Measurements from ENCODE around the gene PGM5.

The PGM5 gene

GRCh38 chr9:68498816-68499215 lies 142.4 kb downstream of the PGM5 start:
- no peak for DNase-seq

DNA sequence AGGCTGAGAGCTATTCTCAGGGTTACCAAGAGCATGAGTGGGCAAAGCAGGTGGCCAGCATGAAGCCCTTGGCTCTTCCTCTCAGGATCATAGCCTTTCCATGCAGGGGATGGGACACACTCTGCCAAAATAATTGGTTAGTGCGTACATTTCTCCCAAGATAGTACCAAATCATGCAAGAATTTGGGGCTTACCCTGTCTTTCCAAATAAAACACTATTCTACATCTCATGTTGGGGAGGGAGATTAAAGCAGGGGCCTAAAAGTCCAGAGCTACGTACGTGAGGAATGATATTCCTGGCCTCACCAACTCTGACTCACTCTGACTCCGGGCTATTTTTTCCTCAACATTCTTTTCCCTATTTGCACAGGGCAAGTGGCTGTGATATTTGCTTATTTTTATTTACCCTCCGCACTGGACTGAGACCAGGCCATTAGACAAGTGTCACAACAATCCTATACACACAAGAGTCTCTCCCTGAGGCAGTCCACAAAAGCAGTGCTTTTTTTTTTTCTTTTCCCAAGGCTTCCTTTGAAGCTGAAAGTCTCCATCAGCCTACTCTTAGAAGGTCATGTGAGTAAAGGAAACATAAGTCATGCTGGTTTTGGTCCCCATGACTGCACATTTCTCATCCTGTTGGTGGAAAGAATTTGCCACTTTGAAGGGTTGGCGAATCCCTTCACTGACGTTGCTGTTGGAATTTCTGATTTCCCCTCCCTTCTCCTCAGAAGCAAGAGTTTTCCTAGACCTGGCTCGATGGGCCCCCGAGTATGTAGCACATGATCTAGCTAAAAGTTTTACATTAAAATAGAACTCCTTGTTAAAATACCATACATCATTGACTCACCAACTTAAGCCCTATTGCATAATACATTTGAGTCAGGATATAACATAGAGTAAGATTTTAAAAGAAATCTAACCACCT lies 144.3 kb downstream of the PGM5 start:
- TF ChIP-seq POLR2A (IDR thresholded peaks at IDR 0.05; ENCODE audit: low read length) (no peak), GATA1 (IDR thresholded peaks at IDR 0.05; ENCODE audit: low read depth, low read length) (no peak)
- no peak for DNase-seq

More at GRCh38 chr9:68498816-68499215, 142.4 kb downstream of the PGM5 start:
- TF ChIP-seq GATA1 (IDR thresholded peaks at IDR 0.05; ENCODE audit: low read depth, low read length) (no peak), POLR2A (IDR thresholded peaks at IDR 0.05; ENCODE audit: low read length) (no peak)

DNA sequence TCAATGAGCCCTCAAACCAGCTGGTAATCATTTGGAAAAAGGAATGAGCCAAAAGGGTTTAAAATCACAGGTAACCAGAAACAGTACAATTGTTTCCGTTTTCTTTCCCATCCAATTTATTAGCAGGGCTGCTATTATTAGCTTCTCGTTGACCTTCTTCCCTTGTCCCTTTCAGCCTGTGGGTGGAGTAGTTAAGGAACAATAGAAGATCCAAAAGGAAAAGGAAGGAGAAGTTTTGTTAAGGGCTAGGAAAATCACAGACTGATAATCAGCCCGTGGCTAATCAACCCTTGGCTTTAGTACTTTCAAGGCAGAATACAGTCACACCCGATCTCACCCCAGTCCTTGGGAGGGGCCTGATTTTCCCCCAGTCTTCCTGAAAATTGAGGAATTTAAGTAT lies 145.9 kb downstream of the PGM5 start:
- no peak for TF ChIP-seq GATA1 (IDR thresholded peaks at IDR 0.05; ENCODE audit: low read depth, low read length)
- no peak for TF ChIP-seq POLR2A (IDR thresholded peaks at IDR 0.05; ENCODE audit: low read length)
- DNase-seq: no peak

DNA sequence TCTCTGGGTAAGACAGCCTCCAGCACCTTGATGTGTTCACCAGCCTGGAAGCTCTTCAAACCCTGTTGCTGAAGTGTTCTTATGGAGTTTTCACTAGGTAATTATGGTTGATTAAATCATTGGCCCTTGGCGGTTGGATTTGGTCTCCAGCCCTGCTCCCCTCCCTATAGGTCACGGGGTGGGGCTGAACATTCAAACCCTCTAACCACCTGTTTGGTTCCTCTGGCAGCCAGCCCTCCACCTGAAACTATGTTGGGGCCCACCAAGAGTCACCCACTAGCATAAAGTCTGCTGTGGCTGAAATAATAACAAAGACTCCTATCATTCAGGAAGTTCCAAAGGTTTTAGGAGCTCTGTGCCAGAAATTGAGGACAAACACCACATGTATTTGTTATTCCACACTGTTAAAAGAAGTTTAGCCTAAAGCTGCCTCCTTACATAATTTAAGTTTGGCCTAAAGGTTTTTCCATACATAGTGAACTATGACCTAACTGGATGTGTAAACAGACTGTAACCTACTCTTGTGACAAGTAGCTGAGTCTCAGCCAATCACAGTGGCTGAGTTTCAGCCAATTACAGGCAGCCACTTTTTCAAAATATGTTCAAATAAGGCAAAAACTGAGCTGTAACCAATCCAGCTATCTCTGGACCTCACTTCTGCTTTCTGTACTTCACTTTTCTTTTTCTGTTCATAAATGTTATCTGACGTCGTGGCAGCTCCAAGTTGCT lies 149.4 kb downstream of the PGM5 start:
- DNase-seq: peak; percentile 5 to 8
- TF ChIP-seq GATA1 (IDR thresholded peaks at IDR 0.05; ENCODE audit: low read depth, low read length) (no peak), POLR2A (IDR thresholded peaks at IDR 0.05; ENCODE audit: low read length) (no peak)

DNA sequence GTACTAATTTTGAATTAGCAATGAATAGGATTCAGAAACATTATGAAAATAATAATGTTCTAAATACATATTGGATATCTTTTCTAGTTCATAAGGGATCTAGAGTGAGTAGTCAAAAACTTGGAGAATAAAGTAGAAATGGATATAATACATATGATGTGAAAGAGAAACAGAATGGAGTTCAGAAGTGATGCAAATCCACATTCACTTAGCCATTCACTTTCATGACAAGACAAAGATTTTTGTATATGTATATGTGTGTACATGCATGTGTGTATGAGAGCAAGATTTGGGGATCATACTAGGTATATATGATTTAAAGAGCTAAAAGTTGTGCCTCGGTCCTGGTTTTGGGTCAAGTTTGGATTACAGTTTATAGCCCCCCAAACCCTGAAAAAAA lies 150.1 kb downstream of the PGM5 start:
- TF ChIP-seq POLR2A (IDR thresholded peaks at IDR 0.05; ENCODE audit: low read length): no peak
- TF ChIP-seq GATA1 (IDR thresholded peaks at IDR 0.05; ENCODE audit: low read depth, low read length): no peak

GRCh38 chr9:68507130-68507805 lies 150.9 kb downstream of the PGM5 start:
- peak in 1 of 2 experiments; percentile 12 for DNase-seq
- TF ChIP-seq GATA1 (IDR thresholded peaks at IDR 0.05; ENCODE audit: low read depth, low read length) (no peak), POLR2A (IDR thresholded peaks at IDR 0.05; ENCODE audit: low read length) (no peak)

More for the DNA sequence above, 150.1 kb downstream of the PGM5 start:
- DNase-seq: no peak

DNA sequence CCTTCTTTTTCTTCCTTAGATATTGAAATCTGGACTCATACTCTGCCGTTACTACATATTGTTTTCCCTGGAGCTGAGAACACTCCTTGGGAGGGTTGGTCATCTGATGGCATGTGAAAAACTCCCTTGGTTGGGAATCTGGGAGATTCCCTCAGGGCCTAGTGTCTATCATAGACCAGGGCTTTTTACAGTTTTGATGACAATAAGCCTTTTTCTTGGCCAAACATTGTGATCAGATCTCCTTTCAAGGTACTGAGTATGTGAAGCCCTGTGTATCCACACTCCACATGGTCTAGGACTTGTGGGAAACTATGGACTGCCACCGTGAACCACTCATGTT lies 151.4 kb downstream of the PGM5 start:
- DNase-seq: no peak
- TF ChIP-seq GATA1 (IDR thresholded peaks at IDR 0.05; ENCODE audit: low read depth, low read length) (no peak), POLR2A (IDR thresholded peaks at IDR 0.05; ENCODE audit: low read length) (no peak)

DNA sequence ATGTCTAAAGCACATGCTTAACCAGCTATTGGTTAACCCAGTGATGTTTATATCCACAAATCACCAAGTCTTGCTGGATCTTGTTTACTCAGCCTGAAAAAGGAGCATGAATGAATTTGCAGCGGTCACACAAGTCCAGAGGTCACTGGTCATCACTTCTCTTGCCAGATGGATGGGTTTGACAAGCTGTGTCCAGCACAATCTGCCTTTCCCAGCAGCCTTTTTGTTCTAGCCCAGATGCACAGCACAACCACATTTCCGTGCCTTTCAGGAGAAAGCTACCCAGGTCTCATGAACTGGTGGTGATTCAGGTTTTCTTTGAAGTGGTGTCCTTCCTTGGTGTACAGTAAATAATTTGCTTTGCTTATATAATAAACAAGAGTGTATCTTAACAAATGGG lies 152.1 kb downstream of the PGM5 start:
- TF ChIP-seq GATA1 (IDR thresholded peaks at IDR 0.05; ENCODE audit: low read depth, low read length) (no peak), POLR2A (IDR thresholded peaks at IDR 0.05; ENCODE audit: low read length) (no peak)
- DNase-seq: no peak

- TF ChIP-seq GATA1 (IDR thresholded peaks at IDR 0.05; ENCODE audit: low read depth, low read length) (no peak), POLR2A (IDR thresholded peaks at IDR 0.05; ENCODE audit: low read length) (no peak)
- DNase-seq: no peak
Observed at GRCh38 chr9:68509689-68510088, 153.3 kb downstream of the PGM5 start.

- DNase-seq: no peak
- TF ChIP-seq GATA1 (IDR thresholded peaks at IDR 0.05; ENCODE audit: low read depth, low read length) (no peak), POLR2A (IDR thresholded peaks at IDR 0.05; ENCODE audit: low read length) (no peak)
Observed at GRCh38 chr9:68513385-68513784, 157.0 kb downstream of the PGM5 start.

DNA sequence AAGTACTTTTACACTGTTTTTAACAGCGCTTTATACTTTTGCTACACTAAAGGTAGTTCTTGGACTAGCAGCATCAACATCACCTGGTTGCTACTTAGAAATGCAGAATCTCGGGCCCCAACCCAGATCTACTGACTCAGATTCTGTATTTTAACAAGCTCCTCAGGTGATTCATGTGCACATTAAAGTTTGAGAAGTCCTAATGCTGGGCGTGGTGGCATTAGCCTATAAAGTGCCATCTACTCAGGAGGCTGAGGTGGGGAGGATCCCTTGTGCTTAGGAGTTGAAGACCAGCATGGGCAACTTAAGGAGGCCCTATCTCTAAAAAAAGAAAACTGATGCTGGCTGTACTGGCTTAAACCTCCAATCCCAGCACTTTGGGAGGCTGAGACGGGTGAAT lies 157.6 kb downstream of the PGM5 start:
- TF ChIP-seq POLR2A (IDR thresholded peaks at IDR 0.05; ENCODE audit: low read length) (no peak), GATA1 (IDR thresholded peaks at IDR 0.05; ENCODE audit: low read depth, low read length) (no peak)
- DNase-seq: no peak

DNA sequence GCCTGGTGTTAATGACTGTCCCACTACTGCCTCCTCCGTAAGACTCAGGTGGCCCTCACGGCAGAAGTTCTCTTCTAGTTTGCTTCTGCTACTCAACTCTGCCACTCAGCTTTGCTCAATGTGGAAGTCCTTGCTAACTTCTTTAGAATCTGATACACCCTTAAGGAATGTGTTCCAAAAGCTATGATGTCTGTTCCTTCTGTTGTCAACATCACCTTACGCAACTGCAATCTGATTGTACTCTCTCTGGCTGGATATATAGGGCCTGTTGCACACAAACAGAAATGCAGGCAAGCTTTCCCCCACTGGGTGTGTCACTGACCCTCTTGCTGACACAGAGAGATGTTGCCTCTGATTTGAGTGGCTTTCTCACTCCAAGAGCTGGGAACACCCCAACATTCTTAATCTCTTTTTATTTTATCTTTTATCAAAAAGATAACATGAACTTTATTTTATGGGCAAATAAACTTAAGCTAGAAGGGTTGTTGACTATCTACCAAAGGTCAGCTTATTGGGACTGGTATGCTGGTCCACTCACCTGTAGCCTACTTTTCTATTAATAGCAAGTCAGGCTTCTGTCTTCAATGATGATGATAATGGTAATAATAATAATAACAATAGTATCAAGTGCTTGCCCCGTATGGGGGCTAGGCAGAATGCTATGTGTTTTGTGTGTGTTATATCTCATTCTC lies 159.1 kb downstream of the PGM5 start:
- TF ChIP-seq GATA1 (IDR thresholded peaks at IDR 0.05; ENCODE audit: low read depth, low read length): no peak
- TF ChIP-seq POLR2A (IDR thresholded peaks at IDR 0.05; ENCODE audit: low read length): no peak
- no peak for DNase-seq

DNA sequence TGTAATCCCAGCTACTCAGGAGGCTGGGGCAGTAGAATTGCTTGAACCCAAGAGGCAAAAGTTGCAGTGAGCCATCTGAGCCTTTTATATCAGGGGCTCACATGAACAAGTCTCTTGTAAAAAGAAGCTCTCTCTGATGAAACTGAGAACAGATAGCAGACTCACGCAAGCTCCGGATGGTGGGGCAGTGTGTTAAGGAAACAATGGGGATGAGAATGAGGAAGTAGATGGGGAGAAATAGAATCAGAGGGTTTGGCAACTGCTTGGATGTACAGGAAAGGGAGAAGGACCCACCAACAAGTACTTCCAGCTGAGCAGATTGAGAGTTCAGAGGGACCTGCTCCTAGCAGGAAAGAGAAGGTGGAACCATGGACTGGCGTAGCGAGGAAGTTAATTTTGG lies 165.7 kb downstream of the PGM5 start:
- no peak for TF ChIP-seq GATA1 (IDR thresholded peaks at IDR 0.05; ENCODE audit: low read depth, low read length)
- TF ChIP-seq POLR2A (IDR thresholded peaks at IDR 0.05; ENCODE audit: low read length): no peak
- no peak for DNase-seq

Measured in erythroblast (primary cell).